HL-60 (cell line): Measurements from ENCODE around the gene METTL15.

Experiments used
- GABPA ChIP-seq: IDR thresholded peaks from 2 replicates; pipeline ENCODE4 v1.6.1; 2012; ENCODE audit warnings: low read depth
- TF ChIP-seq, protein P1 (sequence below): IDR thresholded peaks from one replicate; pipeline ENCODE4 v1.5.1; 2011; ENCODE audit warnings: low read length, control low read depth, inconsistent platforms; ENCODE audit not compliant: insufficient read depth

DNA sequence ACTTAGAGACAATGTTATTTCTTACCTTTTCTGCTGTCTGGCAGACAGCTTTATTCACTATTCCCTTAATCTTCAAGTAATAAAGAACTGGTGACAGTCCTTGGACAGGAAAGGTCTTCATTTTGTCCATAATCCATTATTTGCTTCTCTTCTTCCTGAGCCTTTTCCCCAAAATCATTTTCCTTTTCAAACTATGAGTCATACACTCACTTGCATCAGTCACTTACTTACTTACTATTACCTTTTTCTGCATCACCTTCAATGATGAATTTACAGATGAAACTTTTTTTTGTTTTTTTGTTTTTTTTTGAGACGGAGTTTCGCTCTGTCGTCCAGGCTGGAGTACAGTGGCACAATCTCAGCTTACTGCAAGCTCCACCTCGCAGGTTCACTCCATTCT is 9.5 kb downstream of the METTL15 start:
- TF ChIP-seq, protein P1, sequence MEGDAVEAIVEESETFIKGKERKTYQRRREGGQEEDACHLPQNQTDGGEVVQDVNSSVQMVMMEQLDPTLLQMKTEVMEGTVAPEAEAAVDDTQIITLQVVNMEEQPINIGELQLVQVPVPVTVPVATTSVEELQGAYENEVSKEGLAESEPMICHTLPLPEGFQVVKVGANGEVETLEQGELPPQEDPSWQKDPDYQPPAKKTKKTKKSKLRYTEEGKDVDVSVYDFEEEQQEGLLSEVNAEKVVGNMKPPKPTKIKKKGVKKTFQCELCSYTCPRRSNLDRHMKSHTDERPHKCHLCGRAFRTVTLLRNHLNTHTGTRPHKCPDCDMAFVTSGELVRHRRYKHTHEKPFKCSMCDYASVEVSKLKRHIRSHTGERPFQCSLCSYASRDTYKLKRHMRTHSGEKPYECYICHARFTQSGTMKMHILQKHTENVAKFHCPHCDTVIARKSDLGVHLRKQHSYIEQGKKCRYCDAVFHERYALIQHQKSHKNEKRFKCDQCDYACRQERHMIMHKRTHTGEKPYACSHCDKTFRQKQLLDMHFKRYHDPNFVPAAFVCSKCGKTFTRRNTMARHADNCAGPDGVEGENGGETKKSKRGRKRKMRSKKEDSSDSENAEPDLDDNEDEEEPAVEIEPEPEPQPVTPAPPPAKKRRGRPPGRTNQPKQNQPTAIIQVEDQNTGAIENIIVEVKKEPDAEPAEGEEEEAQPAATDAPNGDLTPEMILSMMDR = no peak
- no peak for TF ChIP-seq GABPA
